Measurements from ENCODE around the gene SLC27A5.

GRCh38 chr19:58551123-58551497 lies 39.3 kb upstream of the SLC27A5 start:
- no peak for TF ChIP-seq EZH2 (IDR thresholded peaks at IDR 0.05; ENCODE audit: insufficient read depth, poor library complexity, severe bottlenecking)
- no peak for TF ChIP-seq EZH2phosphoT487 (IDR thresholded peaks at IDR 0.05; ENCODE audit: insufficient read depth, low read depth)

All from GM23248 (cell line).